CD4-positive, alpha-beta memory T cell (primary cell): ENCODE results near the gene KCNQ1. TPM values are rescaled to one million over a fixed set of nuclear protein-coding genes. Genes with fewer than 3 reads are reported as not detected.
"Not testable (repeated sequence)": the region's sequence is repeated elsewhere in the genome, so short reads cannot be mapped to it uniquely, and the experiment has no call there.

ENCODE experiments used
- CTCF ChIA-PET: fragments of 350-600 bp; sonication (Branson Sonifier 250); formaldehyde crosslinking; loops from one replicate; lab custom pipeline; 2021; ENCODE audit warnings: inconsistent platforms; ENCODE audit not compliant: partially characterized antibody; lab: Charles Lee
- POLR2A ChIA-PET: fragments of 350-600 bp; sonication (Branson Sonifier 250); formaldehyde crosslinking; loops from one replicate; lab custom pipeline; 2021; ENCODE audit not compliant: partially characterized antibody; lab: Charles Lee
- DNase-seq, 5 donors: peaks; one replicate each; pipeline versions ENCODE4 v3.0.0 to v3.0.0-alpha.2; 2020 to 2022; ENCODE audit warnings: mixed read lengths in 1 of 5
- H3K27ac ChIP-seq: one replicate; pipeline ENCODE4 v1.7.0; 2013; ENCODE audit warnings: low read depth, low read length
- H3K27me3 ChIP-seq: 2 replicates; pipeline ENCODE4 v1.7.0; 2013; ENCODE audit warnings: mild to moderate bottlenecking, low read length, moderate library complexity; ENCODE audit not compliant: insufficient read depth
- H3K36me3 ChIP-seq: 2 replicates; pipeline ENCODE4 v1.7.0; 2013; ENCODE audit warnings: mild to moderate bottlenecking, low read length, moderate library complexity; ENCODE audit not compliant: insufficient read depth
- H3K4me1 ChIP-seq: 2 replicates; pipeline ENCODE4 v1.7.0; 2013; ENCODE audit warnings: mild to moderate bottlenecking, low read length, moderate library complexity; ENCODE audit not compliant: insufficient read depth
- H3K4me3 ChIP-seq, 2 donors: one replicate each; pipeline ENCODE4 v1.7.0; 2013; ENCODE audit warnings: low read length in 2 of 2, mild to moderate bottlenecking in 1 of 2
- H3K9me3 ChIP-seq, 2 donors: one replicate each; pipeline ENCODE4 v1.7.0; 2013; ENCODE audit warnings: low read length in 2 of 2, control low read depth in 1 of 2; ENCODE audit not compliant: control insufficient read depth in 1 of 2
- H3K27ac Mint-ChIP-seq, 7 donors: one replicate each; pipeline ENCODE4 v1.8.0; 2020 to 2021; ENCODE audit warnings: mixed read lengths in 7 of 7, mild to moderate bottlenecking in 6 of 7, inconsistent platforms in 3 of 7, moderate library complexity in 3 of 7
- H3K27me3 Mint-ChIP-seq, 2 donors: one replicate each; pipeline ENCODE4 v1.8.0; 2020 to 2021; ENCODE audit warnings: mixed read lengths in 2 of 2
- H3K36me3 Mint-ChIP-seq, 2 donors: one replicate each; pipeline ENCODE4 v1.8.0; 2020 to 2021; ENCODE audit warnings: mixed read lengths in 2 of 2, inconsistent platforms in 1 of 2, mild to moderate bottlenecking in 1 of 2
- H3K4me1 Mint-ChIP-seq, 4 donors: one replicate each; pipeline ENCODE4 v1.8.0; 2020 to 2021; ENCODE audit warnings: mixed read lengths in 4 of 4, mild to moderate bottlenecking in 1 of 4
- H3K4me3 Mint-ChIP-seq, 8 donors: one replicate each; pipeline ENCODE4 v1.8.0; 2020 to 2021; ENCODE audit warnings: mixed read lengths in 8 of 8, mild to moderate bottlenecking in 7 of 8, moderate library complexity in 6 of 8, inconsistent platforms in 3 of 8
- H3K9me3 Mint-ChIP-seq, 8 donors: one replicate each; pipeline ENCODE4 v1.8.0; 2020 to 2021; ENCODE audit warnings: mixed read lengths in 8 of 8, mild to moderate bottlenecking in 5 of 8, inconsistent platforms in 3 of 8, moderate library complexity in 1 of 8
- intact Hi-C: fragments of 100-400 bp; cut with micrococcal nuclease; formaldehyde crosslinking; loops from one replicate; pipeline ENCODE4 v1.15.1; 2023
- polyA plus RNA-seq, 2 donors: library from polyadenylated mRNA; unstranded; fragments of 300-500 nt; fragmentation: Illumina TruSeq; gene quantifications; one replicate each; pipeline ENCODE4 v1.2.3, GENCODE V29; 2021
- total RNA-seq, 2 experiments: library from RNA; stranded (reverse); gene quantifications; one replicate each; pipeline ENCODE4 v1.2.3, GENCODE V29; 2021

The KCNQ1 gene
- total and polyA plus RNA-seq, 4 experiments from 2014 or later, result 5.4 to 21.7 (median 21.5) TPM

- H3K4me3 Mint-ChIP-seq, POLR2A ChIA-PET, H3K27ac ChIP-seq, H3K27me3 ChIP-seq, H3K27ac Mint-ChIP-seq, H3K4me1 ChIP-seq, H3K27me3 Mint-ChIP-seq, H3K4me3 ChIP-seq, intact Hi-C loops, DNase-seq, CTCF ChIA-PET, H3K36me3 ChIP-seq, H3K9me3 ChIP-seq: not testable (repeated sequence)
- Mint-ChIP-seq H3K9me3 (peaks cover 0 to 79% (median 66%) of the 10 kb centered on the region in 8 donors), H3K4me1 (peaks cover 0 to 17% (median under 1%) of the 10 kb centered on the region in 4 donors), H3K36me3 (peaks cover 36 to 59% of the 10 kb centered on the region in 2 donors)
These were observed 53.1 kb downstream of the KCNQ1 start for GRCh38 chr11:2497951-2498350.

GRCh38 chr11:2498750-2499149 is 53.9 kb downstream of the KCNQ1 start:
- CTCF ChIA-PET, result no interaction called here
- H3K27me3 Mint-ChIP-seq, result no peaks in the 10 kb centered on the region
- peaks cover 0 to 71% (median 61%) of the 10 kb centered on the region in 8 donors for H3K9me3 Mint-ChIP-seq

GRCh38 chr11:2507212-2507901 is 62.5 kb downstream of the KCNQ1 start:
- Mint-ChIP-seq H3K9me3 (peaks cover 0 to 4% (median 1%) of the 10 kb centered on the region in 8 donors), H3K4me3 (no peak overlapping the region), H3K27me3 (no peaks in the 10 kb centered on the region), H3K4me1 (peaks cover 8 to 24% (median 15%) of the 10 kb centered on the region in 4 donors), H3K27ac (peak overlapping the region in 3 of 7 donors; percentile 40 to 69 (median 41)), H3K36me3 (peaks cover 0 to 1% of the 10 kb centered on the region in 2 donors)
- CTCF ChIA-PET, result interaction anchor here (1.5 kb wide), 1 partner anchor 23 kb away, joined by 3 read pairs; no protein-coding TSS in a partner anchor
- no peak for DNase-seq
- POLR2A ChIA-PET, result no interaction called here
- no peaks in the 10 kb centered on the region for H3K4me1 ChIP-seq
- no peak overlapping the region for H3K27ac ChIP-seq
- H3K36me3 ChIP-seq, result no peaks in the 10 kb centered on the region
- intact Hi-C loops, result no loop called here
- H3K4me3 ChIP-seq, result no peak overlapping the region
- no peaks in the 10 kb centered on the region for H3K9me3 ChIP-seq
- no peaks in the 10 kb centered on the region for H3K27me3 ChIP-seq

More at GRCh38 chr11:2498750-2499149, 53.9 kb downstream of the KCNQ1 start:
- POLR2A ChIA-PET, result no interaction called here
- peaks cover 0 to 17% (median under 1%) of the 10 kb centered on the region in 4 donors for H3K4me1 Mint-ChIP-seq
- no peaks in the 10 kb centered on the region for H3K27me3 ChIP-seq
- H3K9me3 ChIP-seq, result peaks cover 4 to 6% of the 10 kb centered on the region in 2 donors
- H3K27ac ChIP-seq, result no peak overlapping the region
- H3K4me1 ChIP-seq, result no peaks in the 10 kb centered on the region
- no peaks in the 10 kb centered on the region for H3K36me3 ChIP-seq
- intact Hi-C loops, result no loop called here
- H3K36me3 Mint-ChIP-seq, result peaks cover 29 to 55% of the 10 kb centered on the region in 2 donors
- DNase-seq, result no peak
- no peak overlapping the region for H3K4me3 Mint-ChIP-seq
- H3K4me3 ChIP-seq, result no peak overlapping the region
- no peak overlapping the region for H3K27ac Mint-ChIP-seq

GRCh38 chr11:2507945-2508749 is 63.3 kb downstream of the KCNQ1 start:
- Mint-ChIP-seq H3K27me3 (no peaks in the 10 kb centered on the region), H3K4me1 (peaks cover 8 to 20% (median 15%) of the 10 kb centered on the region in 4 donors)
- intact Hi-C loops, result no loop called here

GRCh38 chr11:2508793-2509192 is 64.0 kb downstream of the KCNQ1 start:
- Histone ChIP-seq H3K27ac (no peak overlapping the region), H3K27me3 (no peaks in the 10 kb centered on the region), H3K4me3 (no peak overlapping the region), H3K4me1 (no peaks in the 10 kb centered on the region), H3K9me3 (no peaks in the 10 kb centered on the region), H3K36me3 (no peaks in the 10 kb centered on the region)
- ChIA-PET POLR2A (no interaction called here), CTCF (no interaction called here)
- Mint-ChIP-seq H3K9me3 (no peaks in the 10 kb centered on the region), H3K36me3 (no peaks in the 10 kb centered on the region), H3K4me3 (no peak overlapping the region), H3K27me3 (no peaks in the 10 kb centered on the region), H3K27ac (peak overlapping the region in 1 of 7 donors; percentile 32), H3K4me1 (peaks cover 8 to 20% (median 15%) of the 10 kb centered on the region in 4 donors)
- intact Hi-C loops, result no loop called here
- no peak for DNase-seq

More at GRCh38 chr11:2507945-2508749, 63.3 kb downstream of the KCNQ1 start:
- no peaks in the 10 kb centered on the region for H3K36me3 Mint-ChIP-seq
- Histone ChIP-seq H3K36me3 (no peaks in the 10 kb centered on the region), H3K4me1 (no peaks in the 10 kb centered on the region), H3K9me3 (no peaks in the 10 kb centered on the region), H3K4me3 (no peak overlapping the region), H3K27me3 (no peaks in the 10 kb centered on the region), H3K27ac (no peak overlapping the region)
- no peaks in the 10 kb centered on the region for H3K9me3 Mint-ChIP-seq
- no peak for DNase-seq
- peak overlapping the region in 1 of 7 donors; percentile 40 for H3K27ac Mint-ChIP-seq
- POLR2A ChIA-PET, result no interaction called here
- CTCF ChIA-PET, result interaction anchor here (1.5 kb wide), 1 partner anchor 23 kb away, joined by 3 read pairs; no protein-coding TSS in a partner anchor
- H3K4me3 Mint-ChIP-seq, result no peak overlapping the region

- no peaks in the 10 kb centered on the region for H3K36me3 ChIP-seq
- no peak overlapping the region for H3K4me3 ChIP-seq
- H3K27me3 Mint-ChIP-seq, result no peaks in the 10 kb centered on the region
- CTCF ChIA-PET, result no interaction called here
- no peaks in the 10 kb centered on the region for H3K4me1 ChIP-seq
- DNase-seq, result no peak
- H3K9me3 ChIP-seq, result no peaks in the 10 kb centered on the region
- intact Hi-C loops, result no loop called here
- peak overlapping the region in 1 of 7 donors; percentile 68 for H3K27ac Mint-ChIP-seq
- POLR2A ChIA-PET, result no interaction called here
- H3K36me3 Mint-ChIP-seq, result no peaks in the 10 kb centered on the region
- H3K27ac ChIP-seq, result no peak overlapping the region
- H3K4me1 Mint-ChIP-seq, result peaks cover 5 to 20% (median 15%) of the 10 kb centered on the region in 4 donors
- no peak overlapping the region for H3K4me3 Mint-ChIP-seq
- no peaks in the 10 kb centered on the region for H3K27me3 ChIP-seq
- no peaks in the 10 kb centered on the region for H3K9me3 Mint-ChIP-seq
These were observed 64.7 kb downstream of the KCNQ1 start for GRCh38 chr11:2509481-2510001.
